Measurements from ENCODE around the gene RAB3GAP2.
"Not testable (repeated sequence)": the region's sequence is repeated elsewhere in the genome, so short reads cannot be mapped to it uniquely, and the experiment has no call there.

Gene RAB3GAP2

GRCh38 chr1:220218397-220219135 is 53.7 kb downstream of the RAB3GAP2 start:
- not testable (repeated sequence) for H3K9me3 ChIP-seq (ENCODE audit: control insufficient read depth in 2 of 2, low read length in 2 of 2); H3K36me3 ChIP-seq (ENCODE audit: control insufficient read depth in 2 of 2, insufficient read depth in 2 of 2, low read length in 2 of 2); H3K4me3 ChIP-seq (ENCODE audit: low read length in 2 of 2); H3K4me1 ChIP-seq (ENCODE audit: control insufficient read depth in 2 of 2, insufficient read depth in 2 of 2, low read length in 2 of 2); H3K27me3 ChIP-seq (ENCODE audit: control insufficient read depth in 2 of 2, insufficient read depth in 2 of 2, low read length in 2 of 2); H3K27ac ChIP-seq (ENCODE audit: low read depth in 2 of 2, low read length in 2 of 2); H3K9ac ChIP-seq (ENCODE audit: low read depth in 1 of 2, low read length in 2 of 2)

GRCh38 chr1:220217383-220217988 is 54.8 kb downstream of the RAB3GAP2 start:
- no peaks in the 10 kb centered on the region for H3K4me1 ChIP-seq (ENCODE audit: control insufficient read depth in 2 of 2, insufficient read depth in 2 of 2, low read length in 2 of 2)
- no peak overlapping the region for H3K27ac ChIP-seq (ENCODE audit: low read depth in 2 of 2, low read length in 2 of 2)
- H3K9me3 ChIP-seq (ENCODE audit: control insufficient read depth in 2 of 2, low read length in 2 of 2), result no peaks in the 10 kb centered on the region
- H3K27me3 ChIP-seq (ENCODE audit: control insufficient read depth in 2 of 2, insufficient read depth in 2 of 2, low read length in 2 of 2), result no peaks in the 10 kb centered on the region
- no peak overlapping the region for H3K4me3 ChIP-seq (ENCODE audit: low read length in 2 of 2)
- H3K36me3 ChIP-seq (ENCODE audit: control insufficient read depth in 2 of 2, insufficient read depth in 2 of 2, low read length in 2 of 2), result no peaks in the 10 kb centered on the region
- H3K9ac ChIP-seq (ENCODE audit: low read depth in 1 of 2, low read length in 2 of 2), result no peak overlapping the region

GRCh38 chr1:220213382-220213983 is 58.8 kb downstream of the RAB3GAP2 start:
- Histone ChIP-seq H3K4me3 (ENCODE audit: low read length in 2 of 2) (no peak overlapping the region), H3K4me1 (ENCODE audit: control insufficient read depth in 2 of 2, insufficient read depth in 2 of 2, low read length in 2 of 2) (no peaks in the 10 kb centered on the region), H3K36me3 (ENCODE audit: control insufficient read depth in 2 of 2, insufficient read depth in 2 of 2, low read length in 2 of 2) (peaks cover 18 to 22% of the 10 kb centered on the region in 2 donors), H3K9me3 (ENCODE audit: control insufficient read depth in 2 of 2, low read length in 2 of 2) (no peaks in the 10 kb centered on the region), H3K9ac (ENCODE audit: low read depth in 1 of 2, low read length in 2 of 2) (no peak overlapping the region), H3K27me3 (ENCODE audit: control insufficient read depth in 2 of 2, insufficient read depth in 2 of 2, low read length in 2 of 2) (no peaks in the 10 kb centered on the region), H3K27ac (ENCODE audit: low read depth in 2 of 2, low read length in 2 of 2) (no peak overlapping the region)

GRCh38 chr1:220207411-220207810 is 64.8 kb downstream of the RAB3GAP2 start:
- Histone ChIP-seq H3K4me3 (ENCODE audit: low read length in 2 of 2) (no peak overlapping the region), H3K4me1 (ENCODE audit: control insufficient read depth in 2 of 2, insufficient read depth in 2 of 2, low read length in 2 of 2) (no peaks in the 10 kb centered on the region), H3K36me3 (ENCODE audit: control insufficient read depth in 2 of 2, insufficient read depth in 2 of 2, low read length in 2 of 2) (peaks cover 41 to 43% of the 10 kb centered on the region in 2 donors), H3K27ac (ENCODE audit: low read depth in 2 of 2, low read length in 2 of 2) (no peak overlapping the region), H3K9ac (ENCODE audit: low read depth in 1 of 2, low read length in 2 of 2) (no peak overlapping the region), H3K9me3 (ENCODE audit: control insufficient read depth in 2 of 2, low read length in 2 of 2) (peaks cover 0 to 2% of the 10 kb centered on the region in 2 donors), H3K27me3 (ENCODE audit: control insufficient read depth in 2 of 2, insufficient read depth in 2 of 2, low read length in 2 of 2) (no peaks in the 10 kb centered on the region)

GRCh38 chr1:220204758-220205157 is 67.5 kb downstream of the RAB3GAP2 start:
- H3K27me3 ChIP-seq (ENCODE audit: control insufficient read depth in 2 of 2, insufficient read depth in 2 of 2, low read length in 2 of 2); H3K9ac ChIP-seq (ENCODE audit: low read depth in 1 of 2, low read length in 2 of 2); H3K27ac ChIP-seq (ENCODE audit: low read depth in 2 of 2, low read length in 2 of 2); H3K4me3 ChIP-seq (ENCODE audit: low read length in 2 of 2); H3K9me3 ChIP-seq (ENCODE audit: control insufficient read depth in 2 of 2, low read length in 2 of 2); H3K4me1 ChIP-seq (ENCODE audit: control insufficient read depth in 2 of 2, insufficient read depth in 2 of 2, low read length in 2 of 2): not testable (repeated sequence)
- peaks cover 35 to 44% of the 10 kb centered on the region in 2 donors for H3K36me3 ChIP-seq (ENCODE audit: control insufficient read depth in 2 of 2, insufficient read depth in 2 of 2, low read length in 2 of 2)

- Histone ChIP-seq H3K27me3 (ENCODE audit: control insufficient read depth in 2 of 2, insufficient read depth in 2 of 2, low read length in 2 of 2) (no peaks in the 10 kb centered on the region), H3K9me3 (ENCODE audit: control insufficient read depth in 2 of 2, low read length in 2 of 2) (peaks cover 0 to 2% of the 10 kb centered on the region in 2 donors), H3K4me3 (ENCODE audit: low read length in 2 of 2) (no peak overlapping the region), H3K4me1 (ENCODE audit: control insufficient read depth in 2 of 2, insufficient read depth in 2 of 2, low read length in 2 of 2) (no peaks in the 10 kb centered on the region), H3K9ac (ENCODE audit: low read depth in 1 of 2, low read length in 2 of 2) (no peak overlapping the region), H3K36me3 (ENCODE audit: control insufficient read depth in 2 of 2, insufficient read depth in 2 of 2, low read length in 2 of 2) (peaks cover 32 to 42% of the 10 kb centered on the region in 2 donors), H3K27ac (ENCODE audit: low read depth in 2 of 2, low read length in 2 of 2) (no peak overlapping the region)
Observed at GRCh38 chr1:220203816-220204215, 68.4 kb downstream of the RAB3GAP2 start.

GRCh38 chr1:220198186-220199005 is 73.9 kb downstream of the RAB3GAP2 start:
- no peak overlapping the region for H3K4me3 ChIP-seq (ENCODE audit: low read length in 2 of 2)
- no peak overlapping the region for H3K27ac ChIP-seq (ENCODE audit: low read depth in 2 of 2, low read length in 2 of 2)
- H3K27me3 ChIP-seq (ENCODE audit: control insufficient read depth in 2 of 2, insufficient read depth in 2 of 2, low read length in 2 of 2), result no peaks in the 10 kb centered on the region
- no peak overlapping the region for H3K9ac ChIP-seq (ENCODE audit: low read depth in 1 of 2, low read length in 2 of 2)
- no peaks in the 10 kb centered on the region for H3K9me3 ChIP-seq (ENCODE audit: control insufficient read depth in 2 of 2, low read length in 2 of 2)
- H3K36me3 ChIP-seq (ENCODE audit: control insufficient read depth in 2 of 2, insufficient read depth in 2 of 2, low read length in 2 of 2), result peaks cover 26 to 37% of the 10 kb centered on the region in 2 donors
- H3K4me1 ChIP-seq (ENCODE audit: control insufficient read depth in 2 of 2, insufficient read depth in 2 of 2, low read length in 2 of 2), result no peaks in the 10 kb centered on the region

- Histone ChIP-seq H3K9ac (ENCODE audit: low read depth in 1 of 2, low read length in 2 of 2) (no peak overlapping the region), H3K9me3 (ENCODE audit: control insufficient read depth in 2 of 2, low read length in 2 of 2) (no peaks in the 10 kb centered on the region), H3K36me3 (ENCODE audit: control insufficient read depth in 2 of 2, insufficient read depth in 2 of 2, low read length in 2 of 2) (peaks cover 42 to 50% of the 10 kb centered on the region in 2 donors), H3K4me3 (ENCODE audit: low read length in 2 of 2) (no peak overlapping the region), H3K4me1 (ENCODE audit: control insufficient read depth in 2 of 2, insufficient read depth in 2 of 2, low read length in 2 of 2) (no peaks in the 10 kb centered on the region), H3K27ac (ENCODE audit: low read depth in 2 of 2, low read length in 2 of 2) (no peak overlapping the region), H3K27me3 (ENCODE audit: control insufficient read depth in 2 of 2, insufficient read depth in 2 of 2, low read length in 2 of 2) (no peaks in the 10 kb centered on the region)
Observed at GRCh38 chr1:220195701-220196100, 76.6 kb downstream of the RAB3GAP2 start.

- H3K9ac ChIP-seq (ENCODE audit: low read depth in 1 of 2, low read length in 2 of 2), result no peak overlapping the region
- no peak overlapping the region for H3K27ac ChIP-seq (ENCODE audit: low read depth in 2 of 2, low read length in 2 of 2)
- no peaks in the 10 kb centered on the region for H3K27me3 ChIP-seq (ENCODE audit: control insufficient read depth in 2 of 2, insufficient read depth in 2 of 2, low read length in 2 of 2)
- no peak overlapping the region for H3K4me3 ChIP-seq (ENCODE audit: low read length in 2 of 2)
- H3K9me3 ChIP-seq (ENCODE audit: control insufficient read depth in 2 of 2, low read length in 2 of 2), result no peaks in the 10 kb centered on the region
- peaks cover 48 to 63% of the 10 kb centered on the region in 2 donors for H3K36me3 ChIP-seq (ENCODE audit: control insufficient read depth in 2 of 2, insufficient read depth in 2 of 2, low read length in 2 of 2)
- no peaks in the 10 kb centered on the region for H3K4me1 ChIP-seq (ENCODE audit: control insufficient read depth in 2 of 2, insufficient read depth in 2 of 2, low read length in 2 of 2)
Observed at GRCh38 chr1:220189750-220190347, 82.4 kb downstream of the RAB3GAP2 start.
